Measurements from ENCODE around the gene XYLT1. TPM values are rescaled to one million over a fixed set of nuclear protein-coding genes. Genes with fewer than 3 reads are reported as not detected.

Gene XYLT1
- total RNA-seq, 1 donor from 2014 or later: 1.6 TPM

- Histone ChIP-seq H3K4me3 (ENCODE audit: low read depth, low read length) (no peak overlapping the region), H3K36me3 (ENCODE audit: control insufficient read depth, insufficient read depth, low read length) (no peaks in the 10 kb centered on the region), H3K27me3 (ENCODE audit: control insufficient read depth, insufficient read depth, low read length) (no peaks in the 10 kb centered on the region)
- no peak for TF ChIP-seq CTCF (IDR thresholded peaks at IDR 0.05; ENCODE audit: insufficient read depth, low read length, poor library complexity, severe bottlenecking)
- no peak for DNase-seq (ENCODE audit: low read depth)
Measured at GRCh38 chr16:17389384-17389783, 81.4 kb downstream of the XYLT1 start.

- no peaks in the 10 kb centered on the region for H3K36me3 ChIP-seq (ENCODE audit: control insufficient read depth, insufficient read depth, low read length)
- H3K27me3 ChIP-seq (ENCODE audit: control insufficient read depth, insufficient read depth, low read length): no peaks in the 10 kb centered on the region
- H3K4me3 ChIP-seq (ENCODE audit: low read depth, low read length): no peak overlapping the region
- no peak for DNase-seq (ENCODE audit: low read depth)
- no peak for TF ChIP-seq CTCF (IDR thresholded peaks at IDR 0.05; ENCODE audit: insufficient read depth, low read length, poor library complexity, severe bottlenecking)
Measured at GRCh38 chr16:17387256-17387655, 83.5 kb downstream of the XYLT1 start.

- H3K36me3 ChIP-seq (ENCODE audit: control insufficient read depth, insufficient read depth, low read length): no peaks in the 10 kb centered on the region
- H3K4me3 ChIP-seq (ENCODE audit: low read depth, low read length): no peak overlapping the region
- TF ChIP-seq CTCF (IDR thresholded peaks at IDR 0.05; ENCODE audit: insufficient read depth, low read length, poor library complexity, severe bottlenecking): no peak
- no peak for DNase-seq (ENCODE audit: low read depth)
- H3K27me3 ChIP-seq (ENCODE audit: control insufficient read depth, insufficient read depth, low read length): no peaks in the 10 kb centered on the region
Measured at GRCh38 chr16:17386229-17386628, 84.5 kb downstream of the XYLT1 start.

GRCh38 chr16:17384471-17384870 lies 86.3 kb downstream of the XYLT1 start:
- Histone ChIP-seq H3K36me3 (ENCODE audit: control insufficient read depth, insufficient read depth, low read length) (no peaks in the 10 kb centered on the region), H3K4me3 (ENCODE audit: low read depth, low read length) (no peak overlapping the region), H3K27me3 (ENCODE audit: control insufficient read depth, insufficient read depth, low read length) (no peaks in the 10 kb centered on the region)
- DNase-seq (ENCODE audit: low read depth): no peak
- TF ChIP-seq CTCF (IDR thresholded peaks at IDR 0.05; ENCODE audit: insufficient read depth, low read length, poor library complexity, severe bottlenecking): no peak

- H3K27me3 ChIP-seq (ENCODE audit: control insufficient read depth, insufficient read depth, low read length): no peaks in the 10 kb centered on the region
- H3K36me3 ChIP-seq (ENCODE audit: control insufficient read depth, insufficient read depth, low read length): no peaks in the 10 kb centered on the region
- no peak overlapping the region for H3K4me3 ChIP-seq (ENCODE audit: low read depth, low read length)
- no peak for TF ChIP-seq CTCF (IDR thresholded peaks at IDR 0.05; ENCODE audit: insufficient read depth, low read length, poor library complexity, severe bottlenecking)
- DNase-seq (ENCODE audit: low read depth): no peak
Measured at GRCh38 chr16:17382949-17383863, 87.6 kb downstream of the XYLT1 start.

GRCh38 chr16:17382514-17382913 lies 88.2 kb downstream of the XYLT1 start:
- H3K36me3 ChIP-seq (ENCODE audit: control insufficient read depth, insufficient read depth, low read length): no peaks in the 10 kb centered on the region
- no peak overlapping the region for H3K4me3 ChIP-seq (ENCODE audit: low read depth, low read length)
- no peak for DNase-seq (ENCODE audit: low read depth)
- no peak for TF ChIP-seq CTCF (IDR thresholded peaks at IDR 0.05; ENCODE audit: insufficient read depth, low read length, poor library complexity, severe bottlenecking)
- no peaks in the 10 kb centered on the region for H3K27me3 ChIP-seq (ENCODE audit: control insufficient read depth, insufficient read depth, low read length)
